CD1c-positive myeloid dendritic cell (primary cell): ENCODE data around the gene TPRA1.

ENCODE experiments used
- DNase-seq: peaks from one replicate; pipeline ENCODE4 v3.0.0-alpha.2; 2016; ENCODE audit errors: extremely low spot score

Gene TPRA1

DNA sequence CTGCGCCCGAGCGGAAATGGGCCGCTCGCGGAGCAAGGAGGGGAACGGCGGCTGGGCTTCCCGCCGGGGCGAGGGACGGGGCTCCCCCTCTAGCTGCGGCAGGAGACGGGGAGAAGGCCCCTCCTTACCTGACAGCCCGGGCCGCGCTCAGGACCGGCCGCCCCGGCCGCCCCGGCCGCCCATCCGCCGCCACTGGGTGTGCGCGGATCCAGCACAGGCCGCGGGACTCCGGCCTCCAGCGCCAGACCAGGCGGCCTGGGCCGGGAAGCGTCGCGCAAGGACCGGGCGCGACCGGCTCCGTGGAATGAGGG lies 296 bp downstream of the TPRA1 start:
- DNase-seq: no peak

DNA sequence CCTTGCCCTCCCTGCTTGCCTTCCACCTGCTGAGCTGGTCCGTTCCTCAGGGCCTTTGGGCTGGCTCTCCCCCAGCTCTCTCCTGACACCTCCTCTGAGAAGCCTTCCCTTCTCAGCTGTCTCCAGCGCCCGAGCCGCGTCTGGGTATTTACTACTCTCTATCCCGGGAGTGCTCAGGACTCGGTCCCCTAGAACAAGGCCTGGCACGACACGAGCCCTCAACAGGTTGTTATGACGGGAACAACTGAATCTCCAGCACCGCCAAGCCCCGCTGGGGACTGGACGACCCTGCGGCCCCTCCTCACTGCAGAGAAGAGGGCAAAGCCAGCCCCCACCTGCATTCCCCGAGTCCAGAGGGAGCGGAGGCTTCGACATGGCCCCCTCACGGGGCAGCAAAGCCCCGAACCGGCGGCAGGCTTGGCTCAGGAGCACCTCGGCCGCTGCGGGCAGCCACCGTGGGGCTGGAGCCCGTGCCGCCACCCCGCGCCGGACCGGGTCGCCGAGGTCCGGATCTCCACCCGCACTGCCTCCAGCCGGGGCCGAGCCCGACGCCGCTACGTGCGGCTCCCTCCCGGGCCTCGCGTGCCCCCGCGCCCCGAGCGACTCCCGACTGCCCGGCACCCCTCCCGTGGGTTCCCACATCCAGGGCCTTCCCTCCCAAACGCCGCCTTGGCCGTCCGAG lies 792 bp downstream of the TPRA1 start:
- peak; percentile 58 for DNase-seq

DNA sequence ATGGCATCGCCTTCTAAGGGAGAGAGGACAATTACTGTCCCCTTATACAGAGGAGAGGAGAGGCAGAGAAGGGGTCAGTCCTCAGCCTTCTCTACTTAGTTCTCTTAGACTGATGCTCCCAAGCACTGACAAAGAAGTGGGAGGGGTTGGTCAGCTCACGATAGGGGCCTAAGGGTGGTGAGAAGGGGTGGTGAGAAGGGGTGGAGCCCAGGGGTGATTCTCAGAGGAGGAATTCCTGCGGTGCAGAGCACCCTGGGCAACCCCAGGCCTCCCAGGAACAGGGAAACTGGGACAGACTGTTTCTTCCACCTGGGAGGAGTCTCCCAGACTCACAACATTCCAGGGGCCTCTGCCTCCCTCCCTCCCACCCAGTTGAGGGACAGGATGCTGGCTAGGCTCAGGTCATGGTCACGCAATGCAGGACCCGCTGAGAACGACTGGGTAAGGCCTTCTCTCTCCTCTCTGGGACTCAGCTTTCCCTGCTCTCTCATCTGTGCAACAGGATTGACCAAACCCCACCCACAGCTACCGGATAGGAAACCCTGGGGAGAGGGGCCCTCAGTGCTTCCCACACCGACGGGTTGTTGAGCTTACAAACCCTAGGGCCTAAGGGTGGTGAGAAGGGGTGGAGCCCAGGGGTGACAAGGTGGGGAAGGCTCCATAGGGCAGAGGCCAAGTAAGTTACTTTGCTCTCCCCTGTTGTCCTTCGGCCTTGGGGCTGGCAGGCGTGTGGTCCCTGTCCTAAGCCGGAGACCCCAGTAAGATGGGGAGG lies 1.5 kb downstream of the TPRA1 start:
- DNase-seq: no peak

DNA sequence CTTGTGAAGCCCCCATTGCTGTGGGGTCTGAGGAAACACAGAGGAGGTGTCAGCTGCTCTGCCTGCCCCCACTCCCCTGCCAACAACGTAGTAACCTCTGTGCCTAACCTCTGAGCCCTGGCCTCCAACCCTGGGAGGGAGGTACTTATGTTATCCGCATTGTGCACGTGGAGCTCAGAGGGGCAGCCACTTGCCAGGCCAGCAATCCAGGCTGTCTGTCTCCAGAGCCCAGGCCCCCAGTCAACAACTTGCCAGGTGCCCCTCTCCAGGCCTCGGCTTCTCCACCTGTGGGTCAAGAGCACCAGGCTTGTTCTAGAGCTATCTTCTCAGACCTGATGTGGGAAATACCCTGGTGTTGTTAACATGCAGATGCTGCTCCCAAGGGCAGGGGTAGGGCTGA lies 2.7 kb downstream of the TPRA1 start:
- no peak for DNase-seq

DNA sequence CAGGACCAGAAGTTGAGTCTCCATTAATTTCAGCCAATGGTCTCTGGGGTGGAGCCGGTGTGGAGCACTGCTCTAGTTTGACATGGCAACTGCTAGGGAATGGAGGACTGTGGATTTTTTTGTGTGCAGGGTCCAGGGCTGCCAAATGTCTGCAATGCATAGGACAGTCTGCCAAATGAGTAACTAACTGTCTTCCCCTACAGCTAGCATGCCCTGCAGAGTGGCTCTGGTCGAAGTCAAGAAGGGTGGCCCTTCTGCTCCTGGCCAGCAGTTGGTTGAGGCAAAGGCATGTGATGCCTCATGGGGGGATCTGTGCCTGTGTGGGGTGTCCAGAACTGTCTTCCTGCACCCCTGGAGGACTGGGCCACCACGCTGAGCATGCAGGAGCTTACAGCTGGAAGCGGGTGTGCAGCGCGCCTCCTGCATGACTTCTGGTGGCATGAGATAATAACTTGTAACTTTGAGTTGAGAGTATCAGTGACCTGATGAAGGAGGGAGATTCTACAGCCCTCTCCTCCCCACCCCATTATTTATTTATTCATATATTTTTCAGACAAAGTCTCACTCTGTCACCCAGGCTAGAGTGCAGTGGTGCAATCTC lies 4.6 kb downstream of the TPRA1 start:
- no peak for DNase-seq

DNA sequence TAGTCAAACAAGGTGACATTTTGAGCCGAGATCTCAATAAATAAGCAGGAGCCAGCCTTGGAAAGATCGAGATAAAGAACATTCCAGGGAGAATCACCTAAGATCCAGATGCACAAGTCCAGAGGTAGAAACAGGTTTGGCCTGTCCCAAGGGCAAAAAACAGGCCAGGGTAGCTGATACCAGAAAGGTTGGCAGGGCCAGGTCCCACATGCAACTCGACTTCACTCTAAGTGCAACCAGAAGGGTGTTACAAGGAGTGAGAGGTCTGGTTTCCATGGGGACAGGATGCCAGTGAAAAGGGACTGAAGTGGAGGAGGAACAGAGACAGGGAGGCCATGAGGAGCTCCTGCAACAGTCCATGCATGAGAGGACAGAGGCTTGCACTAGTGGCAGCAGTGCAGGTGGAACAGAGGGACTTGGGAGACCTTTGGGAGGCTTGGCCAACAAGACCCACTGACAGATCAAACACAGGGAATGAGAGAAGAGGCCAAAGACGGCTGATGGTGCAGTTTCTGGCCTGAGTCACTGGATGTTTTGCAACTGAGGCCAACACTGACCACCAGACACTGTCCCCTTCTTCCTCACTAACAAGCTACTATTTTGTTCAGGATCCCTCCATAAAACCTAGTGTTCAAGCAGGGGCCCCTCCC lies 5.2 kb downstream of the TPRA1 start:
- no peak for DNase-seq

DNA sequence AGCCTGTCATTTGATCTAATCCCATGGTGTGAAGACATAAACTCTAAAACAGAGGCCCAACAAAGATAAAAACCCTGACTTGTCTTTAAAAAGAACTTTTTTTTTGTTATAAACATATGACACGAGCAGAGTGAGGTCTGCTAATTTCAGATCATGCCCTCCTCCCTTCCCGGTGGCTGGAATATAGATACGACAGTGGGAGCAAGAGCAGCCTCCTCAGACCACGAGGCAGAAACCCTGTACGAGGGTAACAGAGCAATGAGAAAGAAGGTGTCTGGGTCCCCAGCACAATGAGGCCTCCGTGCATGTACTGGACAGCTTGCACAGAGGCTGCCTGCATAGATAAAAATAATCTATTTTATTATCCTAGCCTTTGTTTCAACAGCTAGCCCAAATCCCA lies 5.8 kb downstream of the TPRA1 start:
- no peak for DNase-seq

DNA sequence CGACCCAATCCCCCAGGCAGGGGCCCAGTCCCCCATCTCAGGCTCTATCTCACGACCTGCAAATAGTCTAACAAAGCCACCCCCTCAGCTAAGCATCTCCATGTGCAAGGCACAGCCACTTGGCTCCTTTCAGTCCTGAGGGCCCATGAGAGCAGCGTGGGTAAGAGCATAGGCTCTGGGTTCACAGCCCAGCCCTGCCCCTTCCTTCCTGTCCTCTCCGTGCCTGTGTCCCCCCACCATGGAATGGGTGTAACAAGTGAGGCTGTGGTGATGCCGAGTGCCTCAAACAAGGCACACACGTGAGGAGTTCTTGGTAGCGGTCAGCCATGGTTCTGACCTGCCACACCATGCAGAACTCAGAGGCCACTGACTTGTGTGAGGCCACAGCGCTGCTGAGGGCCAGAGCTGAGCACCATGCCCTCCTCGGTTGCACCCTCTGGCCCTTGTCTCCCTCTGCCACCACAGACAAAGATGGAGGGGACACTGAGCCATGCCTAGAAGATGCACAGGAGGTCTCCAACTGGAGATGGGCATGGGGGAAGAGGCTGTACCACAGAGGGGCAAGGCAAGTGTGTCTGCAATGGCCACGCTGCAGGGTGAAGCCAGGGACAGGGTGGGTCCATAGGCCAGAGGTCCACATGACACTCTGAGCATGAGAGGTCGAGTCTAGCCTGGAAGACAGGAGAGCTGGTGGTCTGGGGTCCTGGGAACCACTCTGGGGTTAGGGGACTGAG lies 10.0 kb downstream of the TPRA1 start:
- no peak for DNase-seq

DNA sequence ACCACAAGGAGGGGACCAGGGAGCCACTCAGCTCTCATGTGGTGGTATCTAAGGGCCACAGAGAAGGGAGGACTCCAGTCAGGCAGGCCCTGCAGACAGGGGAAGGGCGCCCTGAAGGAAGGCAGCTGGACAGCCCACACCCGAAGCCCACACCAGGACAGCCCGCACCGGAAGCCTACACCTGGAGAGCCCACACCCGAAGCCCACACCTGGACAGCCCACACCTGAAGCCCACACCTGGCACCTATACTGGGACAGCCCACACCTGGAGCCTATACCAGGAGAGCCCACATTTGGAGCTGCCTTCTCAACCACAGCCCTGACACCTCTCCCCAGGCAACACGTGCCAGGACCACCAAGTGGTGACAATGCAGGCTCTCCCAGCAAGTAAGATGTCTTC lies 11.7 kb downstream of the TPRA1 start:
- DNase-seq: no peak

DNA sequence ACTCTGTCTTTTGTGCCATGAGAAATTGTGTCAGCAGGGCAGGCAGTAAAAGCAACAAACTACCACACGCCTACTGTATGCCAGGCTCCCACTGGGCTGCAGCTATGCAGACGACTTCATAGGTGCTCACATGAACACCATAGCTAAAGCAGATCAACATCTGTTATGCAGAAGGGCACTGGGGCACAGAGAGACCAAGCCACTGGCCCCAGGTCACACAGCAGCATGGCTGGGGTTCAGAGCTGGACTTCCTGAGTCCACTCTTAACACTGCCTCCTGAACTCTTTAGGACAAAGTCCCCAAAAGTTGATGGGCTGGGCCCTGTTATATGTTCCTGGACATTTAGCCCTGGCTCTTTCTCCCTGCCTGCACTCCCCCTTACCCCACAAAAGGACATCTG lies 12.4 kb downstream of the TPRA1 start:
- DNase-seq: no peak

DNA sequence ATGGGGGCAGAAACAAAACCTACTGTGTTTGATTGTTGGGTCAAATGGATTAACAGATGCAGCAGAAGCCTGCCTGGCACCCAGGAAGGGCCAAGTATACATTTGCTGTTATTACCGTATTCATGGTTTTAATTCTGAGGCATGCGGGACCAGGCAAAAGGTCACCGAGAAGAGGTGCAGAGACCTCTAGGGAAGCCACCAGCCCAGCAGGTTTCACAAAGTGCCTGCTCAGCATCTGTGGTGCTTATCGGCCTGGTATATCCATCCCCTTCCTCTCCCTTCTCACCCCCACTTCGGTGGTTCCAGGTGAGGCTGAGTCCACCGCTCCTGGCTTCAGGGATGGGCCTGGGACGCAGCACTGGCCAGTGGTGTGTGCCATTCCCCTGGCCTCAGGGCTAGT lies 13.1 kb downstream of the TPRA1 start:
- DNase-seq: no peak

DNA sequence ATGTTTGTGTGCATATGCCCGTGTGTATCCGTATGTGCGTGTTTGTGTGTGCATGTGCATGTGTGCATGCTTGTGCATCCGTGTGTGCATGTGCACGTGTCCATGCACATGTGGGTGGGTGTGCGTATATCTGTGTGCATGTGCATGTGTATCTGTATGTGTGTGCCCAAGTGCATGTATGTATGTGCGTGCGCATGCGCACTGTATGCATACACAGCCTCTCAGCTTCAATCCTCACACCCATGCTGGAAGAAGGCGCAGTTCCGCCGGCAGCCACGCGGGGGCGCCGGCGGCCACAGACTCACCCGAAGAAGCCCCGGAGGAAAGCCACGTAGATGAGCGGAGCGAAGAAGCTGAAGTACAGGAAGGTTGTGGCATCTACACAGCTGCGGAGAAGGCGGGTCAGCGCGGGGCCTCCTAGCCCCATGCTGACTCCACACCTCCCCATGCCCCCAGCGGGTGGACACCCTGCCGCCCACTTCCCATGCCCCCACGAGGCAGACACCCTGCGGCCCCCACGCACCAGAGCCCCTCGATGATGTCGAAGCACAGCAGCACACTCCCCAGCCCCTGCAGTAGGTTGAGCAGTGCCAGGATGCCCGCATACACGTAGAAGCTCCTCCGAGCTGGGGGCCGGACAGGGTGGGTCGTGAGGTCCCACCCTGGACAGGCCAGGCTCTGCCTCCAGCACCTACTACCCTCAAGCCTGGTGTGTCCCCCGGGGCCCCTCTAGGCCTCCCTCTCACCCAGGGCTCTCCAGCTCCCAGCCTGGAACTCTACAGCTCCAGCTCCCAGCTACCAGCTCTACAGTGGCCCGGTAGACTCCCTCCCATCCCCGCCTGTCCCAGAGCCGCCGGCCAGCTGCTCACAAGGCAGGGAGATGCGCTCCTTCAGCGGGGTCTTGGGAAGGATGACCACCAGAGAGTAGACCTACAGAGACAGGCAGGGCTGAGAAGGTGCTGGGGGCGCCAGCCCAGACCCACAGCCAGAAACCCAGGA lies 15.4 kb downstream of the TPRA1 start:
- peak; percentile 90 for DNase-seq

DNA sequence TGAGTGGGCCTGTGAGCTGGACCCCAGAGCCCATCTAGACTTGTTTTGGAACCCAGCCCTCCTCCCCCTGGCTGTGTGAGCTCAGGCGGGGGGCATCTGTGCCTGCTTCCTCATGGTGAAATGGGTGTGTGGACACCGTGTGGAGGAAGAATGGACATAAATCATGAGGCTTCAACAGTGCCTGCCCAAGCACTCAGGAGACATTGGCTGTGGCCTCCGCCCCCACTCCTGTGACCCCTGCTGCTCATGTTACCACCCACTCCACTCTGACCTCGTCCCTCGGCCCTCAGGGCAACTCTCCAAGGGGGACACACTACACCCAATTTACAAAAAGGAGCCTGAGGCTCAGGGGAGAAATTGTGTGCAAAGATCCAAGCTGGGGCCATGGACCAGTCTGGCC lies 16.6 kb downstream of the TPRA1 start:
- no peak for DNase-seq

DNA sequence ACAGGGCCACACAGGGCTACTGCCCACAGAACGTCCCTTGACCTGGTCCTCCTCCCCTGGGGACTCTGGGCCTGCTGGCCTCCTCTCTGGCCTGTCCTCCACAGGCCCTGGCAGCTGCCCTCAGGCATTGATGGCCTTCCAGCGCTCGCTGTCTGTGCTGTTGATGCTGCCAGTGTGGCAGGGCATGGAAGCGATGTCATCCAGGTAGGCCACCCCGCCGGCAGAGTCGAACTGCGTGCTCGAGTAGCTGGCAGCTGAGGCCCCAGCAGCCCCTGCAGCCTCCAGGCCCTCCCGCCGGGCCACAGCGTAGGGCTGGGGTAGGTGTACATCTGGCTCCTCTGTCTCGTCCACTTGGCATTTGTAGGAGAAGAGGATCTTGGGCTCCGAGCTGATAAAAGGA lies 17.1 kb downstream of the TPRA1 start:
- no peak for DNase-seq

DNA sequence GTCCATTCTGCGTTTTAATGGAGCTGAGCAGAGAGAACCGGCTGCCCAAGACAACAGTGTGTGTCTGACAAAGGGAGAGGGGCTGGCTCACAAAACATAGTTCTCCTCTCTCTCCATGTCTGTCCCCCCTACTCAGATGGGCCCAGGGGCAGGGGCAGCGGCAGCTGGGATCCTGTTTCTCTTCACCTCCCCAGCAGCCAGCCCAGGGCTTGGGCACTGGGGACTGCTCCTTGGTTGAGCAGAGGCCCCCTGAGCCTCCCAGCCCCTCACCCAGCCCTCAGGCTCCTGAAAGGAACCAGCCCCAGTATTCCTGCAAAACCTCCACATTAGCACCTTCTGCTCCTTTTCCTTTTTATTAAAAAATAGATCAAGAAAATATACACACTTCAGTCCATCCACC lies 17.8 kb downstream of the TPRA1 start:
- no peak for DNase-seq

DNA sequence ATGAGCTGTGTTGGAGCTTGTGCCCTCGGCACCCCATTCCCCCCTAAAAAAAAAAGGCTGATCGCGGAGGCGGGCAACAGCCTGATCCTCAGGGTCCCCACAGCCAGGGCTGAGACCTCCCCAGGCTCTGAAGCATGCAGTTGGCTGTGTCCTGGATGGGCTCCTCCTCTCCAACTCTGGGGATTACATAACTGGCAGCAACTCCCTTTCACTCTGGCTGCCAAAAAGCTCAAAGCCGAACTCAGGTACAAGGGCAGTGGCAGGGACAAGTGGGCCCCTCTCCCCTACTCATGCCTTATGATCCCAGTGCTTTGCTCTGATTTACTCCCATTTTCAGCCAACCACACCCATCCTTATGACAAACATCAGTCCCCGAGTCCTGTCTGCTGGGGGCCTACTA lies 18.3 kb downstream of the TPRA1 start:
- no peak for DNase-seq

DNA sequence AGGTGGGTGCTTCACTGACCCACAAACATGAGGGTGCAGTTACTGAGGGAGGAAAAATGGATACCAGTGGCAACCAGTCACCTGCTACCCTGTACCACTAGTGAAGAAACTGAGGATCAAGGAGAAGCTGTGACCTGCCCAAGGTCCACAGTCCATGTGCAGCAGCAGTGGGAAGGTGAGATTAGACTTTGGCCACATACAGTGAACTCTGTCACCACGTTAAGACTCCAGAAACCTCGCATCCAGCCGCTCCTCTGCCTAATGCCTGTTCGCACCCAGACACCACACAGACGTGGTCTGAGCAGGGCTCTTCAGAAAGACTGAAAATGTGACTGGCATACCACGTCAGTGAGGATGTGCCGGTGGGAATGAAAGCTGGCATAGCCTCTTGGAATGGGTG lies 20.0 kb downstream of the TPRA1 start:
- DNase-seq: no peak

DNA sequence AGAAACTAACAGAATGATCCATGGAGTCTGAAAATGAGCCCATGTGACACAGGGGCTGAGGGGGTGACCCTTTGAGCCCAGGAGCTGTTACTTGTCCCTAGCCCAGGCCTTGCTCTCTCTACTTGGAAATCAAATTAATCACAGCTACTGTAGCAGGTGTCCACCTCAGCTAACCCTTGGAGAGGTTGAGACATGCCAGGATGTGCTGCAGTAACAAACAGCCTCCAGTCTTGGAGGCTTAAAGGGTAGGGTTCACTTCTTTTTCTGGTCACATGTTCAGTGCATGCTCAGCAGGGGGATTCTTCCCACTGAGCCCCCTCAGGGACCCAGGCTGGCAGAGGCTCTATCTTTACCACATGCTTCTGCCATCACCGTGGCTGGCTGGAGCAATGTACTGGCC lies 21.4 kb downstream of the TPRA1 start:
- DNase-seq: no peak

DNA sequence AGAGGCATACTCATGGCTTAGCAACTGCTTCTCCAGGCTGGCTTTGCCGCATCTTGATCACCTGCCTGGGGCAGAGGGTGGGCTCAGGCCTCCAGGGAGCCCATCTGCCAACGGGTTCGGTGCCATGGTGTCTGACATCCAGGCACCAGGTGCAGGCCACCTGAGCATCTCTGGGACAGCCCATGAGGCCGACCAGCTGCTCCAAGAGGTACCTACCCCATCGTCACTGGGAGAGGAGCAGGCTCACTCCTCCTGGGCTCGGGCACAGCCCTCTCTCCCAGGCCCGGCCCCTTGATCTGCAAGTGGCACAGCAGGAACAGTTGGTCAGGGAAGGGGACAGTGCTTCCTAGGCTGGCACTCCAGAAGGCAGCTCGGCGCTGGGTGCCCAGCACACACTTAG lies 21.9 kb downstream of the TPRA1 start:
- no peak for DNase-seq

DNA sequence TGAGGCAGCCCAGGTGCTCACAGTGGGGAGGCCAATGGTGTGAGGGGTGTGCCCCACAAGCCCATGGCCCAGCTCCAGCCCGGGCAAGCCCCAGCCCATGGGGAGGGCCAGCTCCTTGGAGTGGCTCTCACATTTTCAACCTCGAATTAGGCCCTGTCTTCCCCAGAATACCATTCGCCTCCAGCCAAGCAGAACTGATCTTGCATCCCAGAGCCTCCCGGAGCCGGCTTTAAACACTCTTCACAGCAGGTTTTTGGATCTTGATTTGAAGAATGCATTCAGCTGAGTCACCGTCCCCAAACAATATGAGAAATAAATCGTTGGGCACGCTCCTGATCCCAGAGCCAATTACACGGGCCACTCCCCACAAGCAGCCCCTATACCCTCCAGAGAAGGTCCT lies 23.7 kb downstream of the TPRA1 start:
- DNase-seq: no peak

DNA sequence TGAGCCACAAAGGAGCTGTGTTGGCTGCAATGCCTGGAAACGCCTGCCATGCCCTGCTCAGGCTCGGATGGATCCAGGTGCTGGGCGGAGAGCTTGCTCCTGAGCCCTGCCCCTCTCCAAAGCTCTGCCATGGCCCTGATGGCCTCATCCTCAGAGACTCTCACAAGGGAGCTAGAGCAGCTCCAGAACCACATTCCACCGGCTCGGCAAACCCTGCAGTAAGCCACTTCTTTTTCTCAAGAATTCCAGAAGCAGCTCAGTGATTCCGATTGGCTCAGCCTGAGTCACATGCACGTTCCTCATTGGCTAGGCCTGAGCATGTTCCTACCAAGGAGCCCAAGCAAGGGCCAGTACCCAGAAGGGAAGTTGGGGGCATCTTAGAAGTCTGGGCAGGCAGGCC lies 24.8 kb downstream of the TPRA1 start:
- DNase-seq: peak; percentile 13
